GM06990 (cell line): Measurements from ENCODE around the gene KCNN3.

Experiments
- DNase-seq: peaks from one replicate; pipeline ENCODE4 v3.0.0-alpha.2; 2011; ENCODE audit not compliant: insufficient read length; ENCODE audit errors: extremely low read depth
- H3K27me3 ChIP-seq: replicated peaks from 2 replicates; pipeline ENCODE4 v1.6.0; 2011; ENCODE audit warnings: low read length; ENCODE audit not compliant: control insufficient read depth, insufficient read depth
- H3K36me3 ChIP-seq: 2 replicates; pipeline ENCODE4 v1.5.1; 2011; ENCODE audit warnings: low read length; ENCODE audit not compliant: control insufficient read depth, insufficient read depth
- H3K4me3 ChIP-seq: replicated peaks from 2 replicates; pipeline ENCODE4 v1.5.1; 2011; ENCODE audit warnings: low read depth, mild to moderate bottlenecking, control low read depth, low read length
- TF ChIP-seq, protein P1 (sequence below): IDR thresholded peaks from 2 replicates; pipeline ENCODE4 v1.5.1; 2011; ENCODE audit warnings: low read length, control low read depth, mild to moderate bottlenecking, inconsistent platforms; ENCODE audit not compliant: insufficient read depth, poor library complexity, severe bottlenecking

The KCNN3 gene

DNA sequence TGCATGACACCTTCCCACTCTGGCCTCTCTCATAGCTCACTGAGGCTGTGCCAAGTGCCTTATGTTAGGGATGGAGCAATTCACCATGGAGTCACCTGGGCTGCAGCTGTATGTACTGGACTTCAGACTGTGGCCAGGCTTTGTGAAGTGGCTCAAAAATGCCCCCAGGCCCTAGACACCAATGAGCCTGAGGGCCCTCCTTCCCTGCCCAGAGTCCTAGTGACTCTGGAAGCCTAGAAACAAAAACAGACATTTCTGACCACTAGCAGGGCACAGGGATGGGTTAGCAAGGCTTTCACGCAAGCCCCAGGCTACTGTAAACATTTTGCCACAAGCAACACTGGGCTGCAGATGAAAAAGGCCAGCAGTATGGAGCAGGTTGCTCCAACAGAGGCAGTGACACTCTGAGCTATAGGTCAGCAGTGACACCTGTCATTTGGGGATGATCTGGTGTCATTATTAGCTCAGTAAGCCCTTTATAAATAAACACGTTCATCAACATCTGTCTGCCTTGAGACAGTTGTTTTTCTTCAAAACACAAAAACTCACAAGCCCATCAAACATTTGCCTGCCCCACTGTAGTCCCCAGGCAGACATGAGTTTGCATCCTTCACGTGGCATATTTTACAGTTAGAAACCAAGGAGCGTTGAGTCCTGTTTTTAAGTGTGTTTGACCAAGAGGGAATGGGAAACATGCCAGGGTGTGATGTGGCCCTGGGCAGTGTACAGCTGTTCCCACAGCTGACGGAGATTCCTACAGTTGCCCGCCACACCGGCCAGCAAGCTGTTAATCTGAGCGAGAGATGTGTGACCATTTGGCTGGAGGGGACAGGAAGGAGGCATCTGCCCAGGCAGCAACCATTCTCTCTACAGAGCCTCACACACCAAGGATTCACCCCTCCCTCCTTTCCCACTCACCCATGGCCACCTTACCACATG, 66.8 kb downstream of the KCNN3 start:
- no peaks in the 10 kb centered on the region for H3K27me3 ChIP-seq
- H3K36me3 ChIP-seq = peaks cover 6% of the 10 kb centered on the region
- DNase-seq = no peak
- TF ChIP-seq, protein P1, sequence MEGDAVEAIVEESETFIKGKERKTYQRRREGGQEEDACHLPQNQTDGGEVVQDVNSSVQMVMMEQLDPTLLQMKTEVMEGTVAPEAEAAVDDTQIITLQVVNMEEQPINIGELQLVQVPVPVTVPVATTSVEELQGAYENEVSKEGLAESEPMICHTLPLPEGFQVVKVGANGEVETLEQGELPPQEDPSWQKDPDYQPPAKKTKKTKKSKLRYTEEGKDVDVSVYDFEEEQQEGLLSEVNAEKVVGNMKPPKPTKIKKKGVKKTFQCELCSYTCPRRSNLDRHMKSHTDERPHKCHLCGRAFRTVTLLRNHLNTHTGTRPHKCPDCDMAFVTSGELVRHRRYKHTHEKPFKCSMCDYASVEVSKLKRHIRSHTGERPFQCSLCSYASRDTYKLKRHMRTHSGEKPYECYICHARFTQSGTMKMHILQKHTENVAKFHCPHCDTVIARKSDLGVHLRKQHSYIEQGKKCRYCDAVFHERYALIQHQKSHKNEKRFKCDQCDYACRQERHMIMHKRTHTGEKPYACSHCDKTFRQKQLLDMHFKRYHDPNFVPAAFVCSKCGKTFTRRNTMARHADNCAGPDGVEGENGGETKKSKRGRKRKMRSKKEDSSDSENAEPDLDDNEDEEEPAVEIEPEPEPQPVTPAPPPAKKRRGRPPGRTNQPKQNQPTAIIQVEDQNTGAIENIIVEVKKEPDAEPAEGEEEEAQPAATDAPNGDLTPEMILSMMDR = no peak
- no peak overlapping the region for H3K4me3 ChIP-seq

GRCh38 chr1:154802336-154802969, 67.6 kb downstream of the KCNN3 start:
- TF ChIP-seq, protein P1 = no peak
- H3K4me3 ChIP-seq = no peak overlapping the region
- H3K27me3 ChIP-seq = no peaks in the 10 kb centered on the region
- H3K36me3 ChIP-seq = peaks cover 6% of the 10 kb centered on the region
- DNase-seq = no peak

DNA sequence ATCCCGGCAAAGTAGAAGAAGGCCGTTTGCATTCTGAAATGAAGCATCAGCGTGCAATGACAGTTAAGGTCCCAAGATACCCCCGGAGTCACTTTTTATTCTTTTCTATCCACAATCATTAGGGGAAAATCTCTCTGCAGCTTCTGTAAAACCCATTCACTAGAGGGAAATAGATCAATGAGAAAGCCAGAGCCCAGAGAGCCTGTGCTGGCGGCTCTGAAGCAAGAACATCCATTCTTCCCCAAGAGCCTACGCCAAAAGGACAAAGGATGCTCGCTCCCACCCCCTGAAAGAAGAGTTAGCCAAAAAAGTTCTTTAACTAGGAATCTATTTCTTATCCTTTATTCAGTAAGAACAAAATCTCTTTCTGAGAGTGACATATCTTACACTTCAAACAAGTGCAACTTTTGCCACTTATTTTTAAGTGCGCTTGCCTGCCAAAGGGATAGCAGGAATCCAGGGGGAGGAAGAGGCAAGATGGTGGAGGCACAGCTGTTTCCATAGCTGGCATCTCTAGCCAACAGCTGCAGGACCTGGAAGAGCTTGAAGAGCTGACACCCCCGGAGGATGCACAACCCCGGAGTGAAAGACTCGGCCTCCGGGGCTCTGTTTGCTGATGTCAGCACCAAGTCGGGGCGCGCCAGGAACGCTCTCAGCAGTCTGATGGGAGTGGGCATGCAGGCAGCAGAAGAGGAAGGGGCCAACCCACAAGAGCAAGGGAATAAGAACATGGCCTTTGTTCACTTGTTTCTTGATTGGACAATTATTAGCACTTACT, 68.7 kb downstream of the KCNN3 start:
- H3K27me3 ChIP-seq = no peaks in the 10 kb centered on the region
- H3K4me3 ChIP-seq = no peak overlapping the region
- TF ChIP-seq, protein P1 = no peak
- H3K36me3 ChIP-seq = peaks cover 6% of the 10 kb centered on the region
- DNase-seq = no peak

- Histone ChIP-seq H3K36me3 (peaks cover 6% of the 10 kb centered on the region), H3K27me3 (no peaks in the 10 kb centered on the region), H3K4me3 (no peak overlapping the region)
- TF ChIP-seq, protein P1 = no peak
- no peak for DNase-seq
These were observed 70.9 kb downstream of the KCNN3 start for GRCh38 chr1:154799188-154799587.

GRCh38 chr1:154798645-154799044, 71.4 kb downstream of the KCNN3 start:
- no peak overlapping the region for H3K4me3 ChIP-seq
- DNase-seq = no peak
- H3K27me3 ChIP-seq = no peaks in the 10 kb centered on the region
- peaks cover 6% of the 10 kb centered on the region for H3K36me3 ChIP-seq
- TF ChIP-seq, protein P1 = no peak
